VCaP (cell line): ENCODE results near the gene UIMC1.

ENCODE experiments used
- H3K27ac ChIP-seq: fragments of 450-650 bp; 2 replicates; pipeline ENCODE4 v1.5.1; 2017
- TF ChIP-seq, protein P1 (sequence below): fragments of 450-650 bp; conservative IDR thresholded peaks from 2 replicates; pipeline ENCODE4 v1.5.1; 2017; ENCODE audit warnings: mild to moderate bottlenecking, moderate library complexity

The UIMC1 gene

DNA sequence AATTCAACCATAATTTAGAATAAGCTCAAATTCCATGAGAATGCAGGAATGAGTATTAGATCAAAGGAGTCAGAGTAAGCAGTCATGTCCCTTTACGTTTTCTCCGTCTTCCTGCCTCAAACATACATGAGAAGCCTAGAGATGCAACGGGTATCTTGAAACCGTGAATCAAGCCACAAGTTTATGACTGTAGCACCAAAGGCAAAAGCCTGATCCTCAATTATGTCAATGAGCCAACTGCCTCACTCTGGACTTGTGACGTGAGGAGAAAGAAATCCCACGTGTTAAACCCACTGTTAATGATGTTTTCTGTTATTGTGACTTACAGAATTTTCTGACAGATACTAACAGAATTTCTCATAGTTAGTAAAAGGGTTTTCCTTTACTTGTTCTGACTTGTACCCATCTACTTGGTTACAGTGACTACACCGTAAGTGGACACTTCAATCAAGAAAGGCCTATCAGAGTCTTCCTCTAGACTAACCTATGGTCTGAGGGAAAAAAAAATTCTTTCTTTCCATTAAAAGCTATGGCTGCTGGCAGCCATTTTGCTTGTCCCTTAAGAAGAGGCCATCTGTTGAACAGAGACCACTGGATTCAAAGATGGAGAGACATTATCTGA is 72.2 kb downstream of the UIMC1 start:
- H3K27ac ChIP-seq, result no peak overlapping the region
- TF ChIP-seq, protein P1, sequence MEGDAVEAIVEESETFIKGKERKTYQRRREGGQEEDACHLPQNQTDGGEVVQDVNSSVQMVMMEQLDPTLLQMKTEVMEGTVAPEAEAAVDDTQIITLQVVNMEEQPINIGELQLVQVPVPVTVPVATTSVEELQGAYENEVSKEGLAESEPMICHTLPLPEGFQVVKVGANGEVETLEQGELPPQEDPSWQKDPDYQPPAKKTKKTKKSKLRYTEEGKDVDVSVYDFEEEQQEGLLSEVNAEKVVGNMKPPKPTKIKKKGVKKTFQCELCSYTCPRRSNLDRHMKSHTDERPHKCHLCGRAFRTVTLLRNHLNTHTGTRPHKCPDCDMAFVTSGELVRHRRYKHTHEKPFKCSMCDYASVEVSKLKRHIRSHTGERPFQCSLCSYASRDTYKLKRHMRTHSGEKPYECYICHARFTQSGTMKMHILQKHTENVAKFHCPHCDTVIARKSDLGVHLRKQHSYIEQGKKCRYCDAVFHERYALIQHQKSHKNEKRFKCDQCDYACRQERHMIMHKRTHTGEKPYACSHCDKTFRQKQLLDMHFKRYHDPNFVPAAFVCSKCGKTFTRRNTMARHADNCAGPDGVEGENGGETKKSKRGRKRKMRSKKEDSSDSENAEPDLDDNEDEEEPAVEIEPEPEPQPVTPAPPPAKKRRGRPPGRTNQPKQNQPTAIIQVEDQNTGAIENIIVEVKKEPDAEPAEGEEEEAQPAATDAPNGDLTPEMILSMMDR, result no peak

DNA sequence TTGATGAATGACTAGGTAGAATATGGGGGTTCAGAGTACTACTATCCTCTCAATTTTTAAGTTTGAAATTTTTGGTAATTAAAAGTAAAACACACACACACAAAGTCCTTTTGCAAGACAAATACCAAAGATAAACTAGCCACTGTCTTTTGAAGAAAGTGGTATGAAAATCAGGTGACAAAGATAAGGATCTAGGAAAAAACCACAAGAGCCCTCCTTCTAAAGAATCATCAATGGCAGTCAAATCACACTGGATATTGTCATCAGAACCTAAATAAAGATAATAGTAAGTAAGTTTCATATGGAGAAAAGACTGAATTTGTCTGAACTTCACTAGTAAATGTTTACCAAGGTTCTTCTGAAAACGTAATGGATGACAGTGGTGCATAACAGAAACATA is 76.9 kb downstream of the UIMC1 start:
- H3K27ac ChIP-seq, result no peak overlapping the region
- TF ChIP-seq, protein P1, result no peak

DNA sequence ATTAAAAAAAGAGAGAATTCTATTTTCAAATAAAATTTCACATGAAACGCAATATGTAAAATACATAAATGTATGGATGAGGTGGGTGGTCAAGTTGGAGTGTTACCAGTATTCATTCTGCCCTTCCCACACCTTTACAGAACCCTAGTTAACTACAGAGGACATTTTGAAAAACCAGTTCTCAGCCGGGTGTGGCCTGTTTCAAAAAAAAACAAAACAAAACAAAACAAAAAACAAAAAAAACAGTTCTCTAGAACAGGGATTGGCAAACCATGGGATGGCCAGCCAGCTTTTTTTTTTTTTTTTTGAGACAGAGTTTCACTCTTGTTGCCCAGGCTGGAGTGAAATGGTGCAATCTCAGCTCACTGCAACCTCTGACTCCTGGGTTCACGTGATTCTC is 79.0 kb downstream of the UIMC1 start:
- TF ChIP-seq, protein P1, result no peak
- H3K27ac ChIP-seq, result no peak overlapping the region

DNA sequence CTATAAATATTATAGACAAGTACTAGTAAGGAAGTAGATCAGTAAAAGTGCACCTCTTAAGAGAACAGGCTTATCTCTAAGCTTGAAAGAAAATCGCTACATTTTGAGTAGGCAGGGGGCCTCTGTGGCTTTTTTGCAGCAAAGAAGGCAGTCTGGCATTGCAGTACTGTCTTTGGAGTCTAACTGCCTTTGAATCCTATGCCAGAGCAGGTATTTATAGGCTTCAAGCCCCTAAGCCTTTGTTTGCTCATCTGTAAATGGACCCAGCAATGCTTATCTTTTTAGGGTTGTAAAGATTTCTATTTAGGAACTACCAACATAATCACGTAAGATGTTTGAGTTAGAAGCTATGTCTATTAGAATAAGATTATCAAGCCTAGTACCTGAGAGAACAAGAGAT is 83.8 kb downstream of the UIMC1 start:
- H3K27ac ChIP-seq, result no peak overlapping the region
- TF ChIP-seq, protein P1, result no peak

DNA sequence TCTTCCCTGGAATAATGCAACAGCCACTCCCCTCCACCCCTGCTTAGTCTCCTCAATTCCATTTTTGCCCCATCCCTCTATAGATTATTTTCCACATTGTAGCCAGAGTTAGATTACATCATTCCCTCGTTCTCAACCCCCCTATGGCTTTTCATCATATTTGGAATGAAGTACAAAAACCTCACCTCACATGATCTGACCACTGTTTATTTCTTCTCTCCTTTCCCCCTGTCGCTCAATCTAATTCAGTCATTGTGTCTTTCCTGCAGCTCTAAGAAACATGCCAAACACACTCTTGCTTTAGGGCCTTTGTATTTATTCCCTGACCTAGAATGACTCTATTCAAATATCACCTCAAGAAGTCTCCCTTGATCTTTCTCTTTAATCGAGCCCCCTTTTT is 84.9 kb downstream of the UIMC1 start:
- no peak overlapping the region for H3K27ac ChIP-seq
- TF ChIP-seq, protein P1, result no peak

DNA sequence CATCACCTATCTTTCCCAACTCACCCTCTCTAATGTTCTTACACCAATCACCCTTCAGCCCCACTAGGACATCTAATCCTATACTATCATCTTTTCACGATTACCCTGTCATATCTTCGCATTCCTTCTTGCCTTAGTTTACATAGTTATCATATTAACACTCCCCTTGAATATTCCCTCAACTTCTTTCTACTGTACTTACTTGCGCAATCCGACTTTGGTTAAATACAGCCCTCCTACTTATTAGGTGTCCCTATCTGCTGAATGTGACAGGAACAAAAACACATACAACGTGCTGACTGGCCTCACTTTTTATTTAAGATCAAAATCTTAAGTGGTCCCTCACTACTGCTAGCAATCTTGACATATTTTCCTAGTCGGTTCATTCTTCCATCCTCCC is 88.0 kb downstream of the UIMC1 start:
- H3K27ac ChIP-seq, result no peak overlapping the region
- TF ChIP-seq, protein P1, result no peak

DNA sequence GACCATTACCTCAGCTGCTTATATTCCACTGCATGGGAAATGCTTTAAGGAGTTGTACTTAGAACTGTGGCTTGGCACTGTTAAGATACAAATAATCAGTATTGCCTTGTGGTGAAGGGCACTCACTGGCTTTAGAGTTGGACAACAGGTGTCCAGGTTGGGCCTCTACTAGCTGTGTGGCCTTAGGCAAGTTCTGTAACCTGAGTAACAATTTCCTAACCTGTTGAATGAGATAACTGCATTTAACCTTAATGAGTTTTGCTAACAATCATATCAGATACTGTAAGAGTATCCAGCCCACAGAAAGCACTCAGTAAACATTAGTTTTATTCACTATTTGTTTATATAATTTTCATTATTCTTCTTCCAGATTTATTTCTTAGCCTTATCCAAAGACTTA is 90.2 kb downstream of the UIMC1 start:
- H3K27ac ChIP-seq, result no peak overlapping the region
- TF ChIP-seq, protein P1, result no peak

DNA sequence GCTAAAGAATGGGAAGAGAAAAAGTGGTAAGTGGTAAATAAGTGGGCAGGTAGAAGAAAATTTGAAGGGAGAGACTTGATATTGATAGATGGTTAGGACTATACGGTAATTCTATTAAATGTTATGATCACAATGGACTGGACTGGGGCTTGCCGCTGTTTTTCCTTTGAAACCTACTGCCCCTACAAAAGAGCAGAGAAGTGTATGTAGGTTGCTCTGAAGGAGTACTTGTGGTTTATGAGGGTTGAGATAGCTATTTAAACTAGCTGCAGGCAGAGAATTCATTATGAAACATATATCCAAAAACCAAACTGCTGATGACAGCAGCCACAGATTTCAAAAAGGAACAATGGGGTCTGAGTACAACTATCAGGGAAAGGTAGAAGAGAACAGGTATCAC is 90.7 kb downstream of the UIMC1 start:
- TF ChIP-seq, protein P1, result no peak
- H3K27ac ChIP-seq, result no peak overlapping the region
